Loucy (cell line): ENCODE measurements around the gene MOB3B.

Source experiments
- EZH2phosphoT487 ChIP-seq: fragments of 200-600 bp; IDR thresholded peaks from 2 replicates; pipeline ENCODE4 v1.6.1; 2018; ENCODE audit warnings: antibody characterized with exemption, mild to moderate bottlenecking, moderate library complexity, borderline replicate concordance
- TF ChIP-seq, protein P1 (sequence below): fragments of 200-600 bp; sonication (generic); conservative IDR thresholded peaks from 2 replicates; pipeline ENCODE4 v1.5.1; 2014; ENCODE audit warnings: mild to moderate bottlenecking, antibody characterized with exemption, low read length

DNA sequence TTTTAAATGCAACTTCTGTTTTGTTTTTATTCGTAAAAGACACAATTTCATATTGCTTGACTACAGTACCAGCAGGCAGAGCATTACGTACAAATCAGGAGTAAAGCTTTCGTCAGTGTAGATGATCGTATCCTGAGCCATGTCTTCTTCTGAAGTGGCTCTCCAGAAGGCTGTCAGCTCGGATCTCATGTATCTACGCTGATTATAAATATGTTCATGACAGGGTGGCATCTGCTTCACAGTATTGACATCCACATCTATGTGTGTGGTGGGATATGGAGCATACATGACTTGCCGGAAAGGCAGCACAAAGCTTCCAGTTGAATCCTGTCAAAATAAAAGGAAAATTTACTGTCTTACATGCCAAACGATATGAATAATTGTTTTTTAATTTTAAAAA, 26.9 kb upstream of the MOB3B start:
- TF ChIP-seq, protein P1, sequence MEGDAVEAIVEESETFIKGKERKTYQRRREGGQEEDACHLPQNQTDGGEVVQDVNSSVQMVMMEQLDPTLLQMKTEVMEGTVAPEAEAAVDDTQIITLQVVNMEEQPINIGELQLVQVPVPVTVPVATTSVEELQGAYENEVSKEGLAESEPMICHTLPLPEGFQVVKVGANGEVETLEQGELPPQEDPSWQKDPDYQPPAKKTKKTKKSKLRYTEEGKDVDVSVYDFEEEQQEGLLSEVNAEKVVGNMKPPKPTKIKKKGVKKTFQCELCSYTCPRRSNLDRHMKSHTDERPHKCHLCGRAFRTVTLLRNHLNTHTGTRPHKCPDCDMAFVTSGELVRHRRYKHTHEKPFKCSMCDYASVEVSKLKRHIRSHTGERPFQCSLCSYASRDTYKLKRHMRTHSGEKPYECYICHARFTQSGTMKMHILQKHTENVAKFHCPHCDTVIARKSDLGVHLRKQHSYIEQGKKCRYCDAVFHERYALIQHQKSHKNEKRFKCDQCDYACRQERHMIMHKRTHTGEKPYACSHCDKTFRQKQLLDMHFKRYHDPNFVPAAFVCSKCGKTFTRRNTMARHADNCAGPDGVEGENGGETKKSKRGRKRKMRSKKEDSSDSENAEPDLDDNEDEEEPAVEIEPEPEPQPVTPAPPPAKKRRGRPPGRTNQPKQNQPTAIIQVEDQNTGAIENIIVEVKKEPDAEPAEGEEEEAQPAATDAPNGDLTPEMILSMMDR = no peak
- TF ChIP-seq EZH2phosphoT487 = no peak
